HG02678 (cell line): ENCODE data around the gene MACROD1.
"Not testable (repeated sequence)": the region's sequence is repeated elsewhere in the genome, so short reads cannot be mapped to it uniquely, and the experiment has no call there.

Source experiments
- ATAC-seq: cut with Tn5 transposase; IDR thresholded peaks from one replicate; pipeline ENCODE4 v1.9.1; 2021; ENCODE audit warnings: mild to moderate bottlenecking, moderate library complexity; ENCODE audit not compliant: unreplicated experiment

The MACROD1 gene

GRCh38 chr11:64185693-64186491, 20.0 kb upstream of the MACROD1 start, which contains the start of gene STIP1:
Gene STIP1, plus strand, starts transcription at chr11:64186171. Its CDS starts 91 bp downstream, at chr11:64186262.
- peak; percentile 84 for ATAC-seq

- peak; percentile 10 for ATAC-seq
Measured at GRCh38 chr11:64185175-64185692, 19.3 kb upstream of the MACROD1 start.

- no peak for ATAC-seq
Measured at GRCh38 chr11:64183890-64184289, 18.0 kb upstream of the MACROD1 start.

DNA sequence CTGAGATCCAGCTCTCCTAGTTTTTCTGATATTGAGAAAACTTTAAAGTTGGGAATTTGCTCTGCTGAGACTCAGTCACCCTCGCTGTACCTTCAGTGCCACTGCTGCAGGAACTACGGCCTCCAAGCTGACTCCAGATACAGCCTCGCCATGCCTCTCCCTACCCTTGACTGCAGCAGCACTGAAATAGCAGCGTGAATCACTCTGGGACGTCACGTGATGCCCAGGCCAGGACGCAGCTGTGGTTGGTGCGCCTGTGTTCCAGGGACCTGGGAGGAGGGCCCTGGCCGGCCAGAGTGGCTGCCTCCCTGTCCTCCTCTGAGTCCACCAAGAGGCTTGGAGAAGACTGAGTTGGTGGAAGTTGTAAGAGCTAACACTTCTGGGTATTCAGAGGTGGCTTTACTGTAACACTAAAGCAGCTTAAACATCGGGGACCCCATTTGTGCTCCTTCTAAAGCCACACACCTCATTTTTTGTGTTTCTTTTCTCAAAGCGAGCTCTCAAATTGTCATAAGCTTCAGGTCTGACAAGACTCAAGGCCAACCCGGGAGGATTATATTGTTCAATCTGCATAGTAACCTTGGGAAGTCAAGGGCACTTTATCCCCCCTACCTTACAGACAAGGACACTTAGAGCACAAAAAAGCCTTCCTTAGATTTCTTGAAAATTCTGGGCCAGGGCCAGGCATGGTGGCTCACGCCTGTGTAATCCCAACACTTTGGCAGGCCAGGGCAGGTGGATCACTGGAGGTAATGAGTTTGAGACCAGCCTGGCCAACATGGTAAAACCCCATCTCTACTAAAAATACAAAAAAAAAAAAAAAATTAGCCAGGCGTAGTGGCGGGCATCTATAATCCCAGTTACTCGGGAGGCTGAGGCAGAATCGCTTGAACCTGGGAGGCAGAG, 15.8 kb upstream of the MACROD1 start:
- ATAC-seq: no peak

GRCh38 chr11:64180891-64181290, 15.0 kb upstream of the MACROD1 start:
- no peak for ATAC-seq

GRCh38 chr11:64178951-64179639, 13.2 kb upstream of the MACROD1 start:
- ATAC-seq: no peak

GRCh38 chr11:64178203-64178602, 12.3 kb upstream of the MACROD1 start:
- no peak for ATAC-seq

DNA sequence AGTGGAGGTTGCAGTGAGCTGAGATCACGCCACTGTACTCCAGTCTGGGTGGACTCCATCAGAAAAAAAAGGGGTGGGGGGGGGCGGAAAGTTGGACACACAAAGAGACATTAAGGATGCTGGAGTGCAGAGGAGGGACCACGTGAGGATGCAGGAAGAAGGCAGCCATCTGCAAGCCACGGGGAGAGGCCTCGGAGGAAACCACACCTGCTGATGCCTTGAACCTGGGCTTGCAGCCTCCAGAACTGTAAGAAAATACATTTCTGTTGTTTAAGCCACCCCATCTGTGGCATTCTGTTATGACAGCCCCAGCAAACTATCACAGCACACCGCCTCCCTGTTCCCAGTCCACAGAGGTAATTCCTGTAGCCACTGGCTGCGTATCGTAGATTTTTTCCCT, 10.8 kb upstream of the MACROD1 start:
- ATAC-seq: no peak

- no peak for ATAC-seq
Measured at GRCh38 chr11:64173616-64174355, 7.9 kb upstream of the MACROD1 start.

DNA sequence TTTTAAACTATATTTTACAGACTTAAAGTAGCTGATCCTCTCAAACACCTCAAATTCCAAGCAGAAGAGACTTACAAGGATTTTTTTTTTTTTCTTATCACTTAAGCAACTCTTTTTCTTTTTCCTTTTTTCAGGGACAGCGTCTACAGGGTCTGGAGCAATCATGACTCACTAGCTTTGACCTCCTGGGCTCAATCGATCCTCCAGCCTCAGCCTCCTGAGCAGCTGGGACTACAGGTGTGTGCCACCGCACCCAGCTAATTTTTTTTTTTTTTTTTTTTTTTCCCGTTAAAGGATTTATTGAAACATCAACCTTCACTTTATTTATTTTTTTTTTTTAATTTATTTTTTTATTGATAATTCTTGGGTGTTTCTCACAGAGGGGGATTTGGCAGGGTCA, 4.5 kb upstream of the MACROD1 start:
- no peak for ATAC-seq

DNA sequence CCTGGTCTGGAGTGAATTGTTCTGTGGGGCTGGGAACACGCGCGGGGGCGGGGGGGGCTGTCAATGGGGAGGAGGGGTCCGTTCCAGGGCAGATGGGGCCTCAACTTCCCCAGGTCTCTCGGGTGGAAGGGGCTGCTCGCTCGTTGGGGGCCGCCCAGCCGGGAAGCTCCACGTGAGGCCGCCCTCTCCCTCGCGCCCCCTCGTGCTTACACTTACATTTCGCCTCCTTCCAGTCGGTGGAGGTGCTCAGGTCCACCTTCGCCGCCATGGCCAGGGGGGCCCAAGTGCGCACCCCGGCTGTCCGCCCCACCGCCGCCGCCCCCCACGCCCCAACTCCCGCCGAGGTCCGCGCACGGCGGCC, 452 bp downstream of the MACROD1 start:
- ATAC-seq: no peak

GRCh38 chr11:64164392-64165312, 1.3 kb downstream of the MACROD1 start:
- ATAC-seq: no peak

DNA sequence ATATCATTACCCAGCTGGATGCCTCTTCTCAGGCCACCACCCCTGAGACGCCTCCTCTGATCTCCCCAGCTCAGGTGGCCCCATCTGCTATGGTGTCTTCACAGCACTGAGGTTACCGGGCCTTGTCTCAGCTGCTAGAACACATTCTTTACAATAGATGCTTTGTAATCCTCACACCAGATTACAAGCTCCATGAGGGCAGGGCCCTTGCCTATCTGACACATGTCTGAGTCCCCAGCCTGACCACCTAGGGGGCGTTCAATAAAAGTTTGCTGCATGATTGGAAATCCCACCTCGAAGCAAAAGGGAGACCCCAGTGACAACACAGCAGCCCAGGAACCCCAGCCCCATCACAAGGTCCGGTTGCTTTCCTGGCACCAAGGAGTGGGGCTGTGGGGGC, 2.0 kb downstream of the MACROD1 start:
- ATAC-seq: no peak

GRCh38 chr11:64162769-64163168, 3.1 kb downstream of the MACROD1 start:
- ATAC-seq: not testable (repeated sequence)

DNA sequence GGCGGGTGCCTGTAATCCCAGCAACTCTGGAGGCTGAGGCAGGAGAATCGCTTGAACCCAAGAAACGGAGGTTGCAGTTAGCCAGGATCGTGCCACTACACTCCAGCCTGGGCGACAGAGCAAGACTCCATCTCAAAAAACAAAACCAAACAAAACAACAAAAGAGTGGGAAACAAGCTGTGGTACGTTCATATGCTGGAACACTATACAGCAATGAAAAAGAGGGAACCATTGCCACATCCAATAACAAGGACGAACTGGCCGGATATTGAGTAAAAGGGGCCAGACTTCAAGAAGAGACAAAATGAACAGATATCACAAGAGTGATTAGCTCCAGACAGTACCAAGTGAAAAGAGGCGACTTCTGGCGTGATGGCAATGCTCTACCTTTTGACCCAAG, 4.9 kb downstream of the MACROD1 start:
- ATAC-seq: no peak

DNA sequence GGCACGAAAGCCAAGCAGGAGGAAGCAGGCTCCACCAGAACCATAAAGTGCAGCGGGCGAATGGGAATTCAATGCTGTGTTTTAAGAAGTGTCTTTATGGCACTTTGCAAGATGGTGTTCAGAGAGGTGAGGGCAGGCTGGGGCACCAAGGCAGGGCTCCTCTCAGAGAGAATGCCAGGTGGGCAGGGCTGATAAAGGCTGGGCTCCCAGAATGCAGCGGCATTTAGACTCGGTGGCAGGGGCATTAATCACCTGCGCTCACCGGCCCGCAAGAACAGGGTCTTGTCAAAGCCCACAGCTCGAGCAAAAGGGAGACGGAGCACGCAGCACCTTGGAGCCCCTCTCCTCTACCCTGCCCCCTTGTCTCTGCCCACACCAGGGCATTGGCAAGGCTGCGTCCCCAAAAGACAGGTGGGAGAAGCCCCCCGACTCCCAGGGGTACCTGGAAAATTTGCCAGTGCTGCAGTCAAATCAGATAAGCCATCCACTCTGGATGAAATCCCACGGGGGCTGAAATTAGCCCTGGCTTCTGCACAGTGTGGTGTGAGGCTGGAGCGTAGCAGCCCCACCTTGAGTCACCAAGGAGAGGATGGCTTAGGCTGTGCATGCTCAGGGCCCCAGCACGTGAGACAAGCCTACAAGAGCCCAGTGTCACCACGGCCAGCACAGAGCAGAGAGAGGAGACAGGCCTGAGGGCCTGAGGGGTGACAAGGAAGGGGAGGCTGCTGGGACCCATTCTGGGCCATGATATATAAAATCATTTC, 8.1 kb downstream of the MACROD1 start:
- no peak for ATAC-seq

DNA sequence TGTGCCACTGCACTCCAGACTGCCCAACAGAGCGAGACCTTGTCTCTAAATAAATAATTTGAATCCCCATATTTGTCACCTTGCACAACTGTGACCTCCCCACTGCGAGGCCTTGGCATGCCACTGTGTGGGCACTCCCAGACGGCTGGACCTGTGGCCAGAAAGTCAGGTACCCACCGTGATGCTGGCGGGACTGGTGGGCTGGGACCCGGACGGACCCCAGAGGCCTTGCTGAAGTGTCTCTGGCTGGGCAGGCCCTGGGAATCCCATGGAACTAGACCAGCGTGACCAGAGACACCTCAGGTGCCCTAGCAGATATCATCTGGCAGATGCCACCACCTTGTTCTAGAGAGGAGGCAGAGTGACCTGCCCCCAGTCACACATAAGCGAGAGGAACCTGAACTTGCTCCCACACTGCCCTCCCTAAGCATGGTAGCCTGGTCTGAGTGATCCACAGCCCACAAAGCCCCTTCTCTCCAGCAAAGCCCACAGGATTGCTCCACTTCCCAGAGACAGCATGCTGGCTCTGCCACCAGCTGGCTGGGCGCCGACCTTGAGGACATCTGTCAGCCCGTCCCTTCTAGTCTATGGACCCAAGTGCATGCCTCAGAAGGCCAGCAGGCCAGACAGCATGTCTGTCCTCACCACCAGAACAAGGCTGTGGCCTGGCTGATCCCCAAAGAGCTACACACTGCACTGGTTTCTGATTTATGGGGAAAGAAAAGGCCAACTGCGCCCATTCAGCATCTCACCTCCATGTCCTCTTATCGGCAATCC, 9.5 kb downstream of the MACROD1 start:
- no peak for ATAC-seq

DNA sequence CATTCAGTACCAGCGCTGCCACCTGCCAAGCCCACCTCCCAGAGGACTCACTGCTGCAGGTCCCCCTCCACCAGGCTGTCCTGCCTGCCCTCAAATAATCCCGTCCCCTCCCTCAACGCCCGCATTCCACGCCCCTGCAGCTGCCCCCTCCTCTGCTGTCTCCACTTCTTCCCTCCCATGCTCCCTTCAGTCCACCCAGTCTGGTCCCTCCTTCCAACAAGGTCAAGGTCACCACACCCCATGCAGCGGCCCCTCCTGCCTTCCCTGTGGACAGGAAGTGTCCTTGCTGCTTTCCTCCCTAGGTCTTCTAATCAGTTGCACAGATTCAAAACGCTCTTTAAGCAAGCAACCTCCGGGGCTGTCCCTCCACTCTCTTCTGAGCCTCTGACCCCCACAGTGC, 12.1 kb downstream of the MACROD1 start:
- no peak for ATAC-seq
